CD4-positive, alpha-beta T cell treated with Interleukin-4 for 1 hour (primary cell): ENCODE measurements around the gene SLC35F1.

Source experiments
- DNase-seq, 2 donors: peaks; one replicate each; pipeline ENCODE4 v3.0.0-alpha.2; 2020 to 2022

The SLC35F1 gene

DNA sequence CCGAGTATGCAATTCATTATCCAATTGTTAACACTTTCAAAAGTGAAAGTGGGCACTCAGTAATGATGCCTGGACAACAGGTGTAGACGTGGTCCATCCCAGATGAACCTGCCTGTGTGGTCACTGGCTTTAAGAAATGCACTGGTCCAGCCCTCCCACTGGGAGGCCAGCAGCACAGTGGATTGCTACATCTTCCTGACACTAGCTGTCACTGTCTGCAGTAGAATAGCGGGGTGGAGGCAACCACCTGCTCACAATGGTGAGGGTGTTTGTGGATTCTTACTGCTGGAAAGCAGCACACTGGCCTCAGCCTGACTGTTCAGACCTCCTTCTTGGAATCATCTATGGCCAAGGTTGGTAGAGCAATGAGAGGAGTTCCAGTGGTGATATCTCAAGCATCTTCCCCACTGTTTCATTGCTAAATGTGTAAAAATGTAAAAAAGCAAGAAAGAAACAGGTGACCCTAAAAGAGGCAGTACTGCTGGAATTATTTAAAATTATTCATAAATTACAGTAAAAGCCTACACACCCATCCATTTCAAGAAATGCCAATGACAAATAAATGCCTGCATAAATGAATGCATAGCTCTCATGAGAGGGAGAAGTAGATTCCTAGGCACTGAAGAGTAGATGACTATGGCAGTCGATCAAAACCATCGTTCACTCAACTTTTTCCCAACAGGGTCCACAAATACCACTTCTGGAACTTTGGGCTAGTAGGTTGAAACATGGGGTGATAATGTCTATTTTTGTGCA lies 413.0 kb downstream of the SLC35F1 start:
- no peak for DNase-seq

GRCh38 chr6:118320652-118321051 lies 413.6 kb downstream of the SLC35F1 start:
- DNase-seq: no peak

DNA sequence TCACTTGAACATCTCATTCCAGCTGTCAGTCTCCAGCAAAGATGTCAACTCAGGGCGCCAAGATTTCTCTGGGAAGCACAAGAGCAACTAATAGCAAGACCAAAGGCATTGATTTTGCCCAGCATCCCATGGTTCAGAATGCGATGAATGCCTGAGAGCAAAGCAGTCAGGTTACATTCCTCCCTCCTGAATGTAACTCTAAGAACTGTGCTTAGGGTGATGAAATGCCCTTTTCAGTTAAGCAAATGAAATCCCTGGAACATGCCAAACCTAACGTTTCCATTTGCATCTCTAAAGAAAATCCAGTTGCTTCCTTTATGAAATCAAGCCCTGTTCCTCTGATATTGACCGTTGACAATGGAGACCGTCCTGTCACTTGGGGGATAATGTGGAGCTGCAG lies 417.1 kb downstream of the SLC35F1 start:
- DNase-seq: no peak

DNA sequence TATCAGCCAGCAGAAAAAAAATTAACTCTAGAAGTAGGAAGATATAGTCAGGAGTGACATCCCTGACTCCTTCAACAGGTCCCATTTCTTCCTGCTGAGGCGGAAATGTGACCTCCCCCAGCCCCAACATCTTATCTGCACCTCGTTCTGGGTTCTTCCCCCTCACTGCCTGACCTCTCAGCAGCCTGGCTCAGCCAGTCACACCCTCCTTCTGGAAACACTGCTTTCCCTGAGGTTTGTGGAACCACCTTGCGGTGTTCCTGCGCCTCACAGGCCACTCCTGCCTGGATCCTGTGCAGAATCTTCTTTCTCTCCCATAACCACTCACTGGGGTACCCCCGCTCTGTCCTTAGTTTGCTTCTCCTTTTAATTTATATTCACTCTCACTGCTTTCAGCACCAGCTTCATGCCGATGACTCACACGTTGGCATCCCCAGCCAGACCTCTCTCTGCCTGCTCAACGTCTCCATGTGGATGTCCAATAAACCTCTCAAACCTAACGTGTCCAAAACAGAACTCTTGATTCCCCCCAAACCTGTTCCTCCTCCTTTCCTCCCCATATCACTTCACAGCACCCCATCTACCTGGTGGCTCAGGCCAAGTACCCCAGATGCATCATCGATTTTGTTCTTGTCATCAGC lies 418.3 kb downstream of the SLC35F1 start:
- no peak for DNase-seq

GRCh38 chr6:118326712-118327111 lies 419.6 kb downstream of the SLC35F1 start:
- DNase-seq: no peak

GRCh38 chr6:118327237-118327636 lies 420.2 kb downstream of the SLC35F1 start:
- no peak for DNase-seq

DNA sequence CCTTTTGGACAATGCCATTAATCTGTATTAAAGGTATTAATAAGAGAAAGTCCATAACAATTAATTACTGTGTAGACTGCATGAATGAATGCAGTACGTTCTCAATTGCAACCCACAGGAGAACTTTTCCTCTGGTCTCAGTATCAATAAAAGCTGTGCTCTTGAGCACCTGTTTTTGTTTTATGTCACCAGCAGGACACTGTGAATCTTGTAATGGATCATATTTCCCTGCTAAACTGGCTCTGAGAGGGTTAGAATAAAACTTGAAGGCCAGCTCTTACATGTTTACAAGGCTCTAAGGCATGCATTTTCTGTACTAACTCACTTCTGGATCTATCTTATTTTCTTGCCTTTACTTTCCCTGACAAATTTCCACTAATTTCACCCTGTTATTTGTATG lies 426.7 kb downstream of the SLC35F1 start:
- DNase-seq: no peak

DNA sequence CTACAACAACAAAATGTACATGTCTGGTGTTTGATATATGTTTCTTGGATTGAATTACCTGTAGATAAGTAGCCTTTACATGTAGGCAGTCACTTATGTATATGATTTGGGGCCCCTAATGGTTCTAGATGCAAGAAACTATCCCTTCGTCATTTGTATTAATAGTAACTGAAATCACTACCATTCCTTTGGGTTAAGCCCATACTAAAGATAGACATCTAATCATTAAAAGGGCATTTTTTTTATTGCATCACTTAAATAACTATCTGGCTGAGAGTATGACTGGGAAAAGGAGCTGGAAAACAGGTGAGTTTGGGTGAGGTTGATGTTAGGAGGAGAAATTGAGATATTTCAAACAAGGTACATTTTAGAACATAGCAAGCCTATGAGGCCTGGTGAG lies 427.6 kb downstream of the SLC35F1 start:
- DNase-seq: no peak

- DNase-seq: no peak
Observed at GRCh38 chr6:118335325-118335816, 428.3 kb downstream of the SLC35F1 start.

DNA sequence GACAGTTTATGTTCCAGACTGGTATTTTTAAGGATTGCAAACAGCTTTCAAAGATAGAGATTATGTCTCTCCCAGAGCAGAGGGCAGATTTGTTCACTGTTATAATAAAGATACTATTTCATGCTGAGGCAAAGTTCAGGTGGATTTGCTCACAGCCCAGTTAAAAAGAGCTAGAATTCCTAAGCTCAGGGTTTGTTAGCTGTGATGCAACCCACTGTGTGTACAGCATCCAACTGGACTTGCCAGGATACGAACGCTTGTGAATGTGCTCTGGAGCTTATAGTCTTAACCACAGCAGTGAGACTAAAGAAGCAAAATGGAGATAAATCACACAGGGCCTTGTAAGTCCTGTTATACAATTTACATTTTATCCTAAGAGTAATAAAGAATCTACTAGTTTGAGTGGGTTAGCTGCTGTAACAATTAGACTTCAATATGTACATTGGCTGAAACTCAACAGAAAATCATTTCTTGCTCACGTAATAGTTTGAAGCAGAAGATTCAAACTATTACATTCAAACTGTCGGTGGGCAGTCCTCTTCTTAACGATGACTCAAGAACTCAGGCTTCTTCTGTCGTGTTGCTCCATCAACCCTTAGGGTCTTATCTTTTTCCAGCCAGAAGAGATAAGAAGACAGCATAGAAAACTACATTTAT lies 437.1 kb downstream of the SLC35F1 start:
- DNase-seq: no peak

- no peak for DNase-seq
Observed at GRCh38 chr6:118350881-118351430, 443.9 kb downstream of the SLC35F1 start.

DNA sequence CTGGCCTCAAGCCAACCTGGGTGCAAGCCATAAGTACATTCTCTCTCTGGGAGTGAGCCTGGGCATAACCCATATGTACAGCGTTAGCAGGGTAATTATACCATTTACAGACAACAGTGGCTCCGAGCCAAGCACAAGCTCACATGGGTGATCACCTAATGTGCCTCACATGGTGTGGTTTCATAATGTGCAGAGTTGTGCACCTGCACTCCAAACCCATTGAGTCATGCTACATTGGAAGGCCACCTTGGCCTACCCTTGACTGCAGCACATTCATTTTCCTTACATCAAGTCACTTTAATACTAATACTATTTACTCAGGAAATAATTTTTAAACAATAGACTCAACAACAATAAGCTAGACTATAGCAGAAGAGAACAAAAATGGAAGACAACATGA lies 446.5 kb downstream of the SLC35F1 start:
- no peak for DNase-seq

- DNase-seq: no peak
Observed at GRCh38 chr6:118354641-118355040, 447.6 kb downstream of the SLC35F1 start.

- DNase-seq: no peak
Observed at GRCh38 chr6:118356054-118356453, 449.0 kb downstream of the SLC35F1 start.

GRCh38 chr6:118356686-118357085 lies 449.6 kb downstream of the SLC35F1 start:
- DNase-seq: no peak
